Left ventricle myocardium superior (tissue), 1 donor: ENCODE measurements around the gene CWC27. TPM values are rescaled to one million over a fixed set of nuclear protein-coding genes. Genes with fewer than 3 reads are reported as not detected.
"Not testable (repeated sequence)": the region's sequence is repeated elsewhere in the genome, so short reads cannot be mapped to it uniquely, and the experiment has no call there.

ENCODE experiments used
- ATAC-seq: fragments of 200-7000 bp; cut with Tn5 transposase; one replicate; pipeline ENCODE4 v1.9.1; 2020; ENCODE audit warnings: mild to moderate bottlenecking, moderate library complexity
- DNase-seq: peaks from one replicate; pipeline ENCODE4 v3.0.0-alpha.2; 2020
- intact Hi-C: fragments of 100-400 bp; cut with micrococcal nuclease; formaldehyde crosslinking; loops from one replicate; pipeline ENCODE4 v1.11.0; 2022
- total RNA-seq: library from RNA; stranded (reverse); fragmentation: NEBNext Ultra II Directional; extraction: Animal tissue kit (Norgen Biotek cat#: 25700); gene quantifications from one replicate; pipeline ENCODE4 v1.2.1, GENCODE V29; 2021
- donor health status: DM: no; HTN: yes; CAD: no; lungs with severe emphysema.

The CWC27 gene
- total RNA-seq, 1 donor from 2014 or later = 27.9 TPM

DNA sequence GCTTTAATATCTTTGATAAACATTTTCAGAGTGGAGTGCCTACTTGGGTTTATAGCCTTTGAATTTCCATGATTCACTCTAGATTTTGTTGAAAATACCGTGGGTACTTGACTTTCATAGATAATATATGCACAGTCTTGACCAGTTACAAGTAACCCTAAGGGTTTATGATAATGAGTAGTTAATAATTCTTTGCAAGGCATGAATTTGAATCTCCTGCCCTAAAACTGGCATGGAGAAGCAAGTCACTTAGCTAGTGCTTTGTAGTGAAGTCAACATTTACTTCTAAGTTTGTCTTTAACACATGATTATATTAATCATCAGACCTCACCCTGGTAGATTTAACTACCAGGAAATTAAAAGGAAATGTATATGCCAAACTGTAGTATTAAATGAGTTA, 115.8 kb downstream of the CWC27 start:
- intact Hi-C loops = no loop called here
- ATAC-seq = no peak

DNA sequence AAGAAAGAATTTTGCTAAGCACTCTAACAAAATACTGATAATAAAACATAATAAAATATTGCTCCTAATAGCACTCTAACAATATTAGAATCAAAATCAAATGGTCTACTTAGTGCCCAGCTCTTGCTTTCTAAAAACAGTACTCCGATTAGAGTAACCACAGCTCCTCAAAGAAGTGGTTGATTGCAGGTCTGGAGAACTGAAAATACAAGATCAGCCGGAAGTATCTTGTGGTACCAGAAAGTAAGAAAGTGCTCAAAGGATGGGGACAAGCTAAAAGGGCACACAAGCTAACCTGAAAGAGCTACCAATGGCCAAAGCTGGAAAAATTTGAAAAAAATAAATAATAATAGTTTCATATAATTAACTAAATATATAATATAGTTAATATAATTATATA, 119.2 kb downstream of the CWC27 start:
- no peak for ATAC-seq
- DNase-seq = no peak
- intact Hi-C loops = no loop called here

More for the DNA sequence above, 115.8 kb downstream of the CWC27 start:
- DNase-seq = no peak

DNA sequence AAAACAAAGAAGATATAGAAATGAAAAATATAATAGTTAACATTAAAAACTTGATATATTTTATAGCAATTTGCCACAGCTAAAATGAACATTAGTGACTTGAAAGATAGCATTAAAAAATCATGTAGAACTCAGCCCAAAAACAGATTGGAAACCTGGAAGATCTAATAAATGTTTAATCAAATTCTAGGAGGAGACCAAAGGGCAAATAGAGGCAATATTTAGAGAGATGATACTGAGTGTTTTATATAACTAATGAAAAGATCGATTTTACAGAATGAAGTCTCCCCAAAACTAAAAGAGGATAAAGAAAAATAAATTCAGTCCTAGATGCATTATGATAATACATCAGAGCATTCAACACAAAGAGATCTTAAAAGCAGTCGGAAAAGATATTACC, 127.0 kb downstream of the CWC27 start:
- intact Hi-C loops = no loop called here
- DNase-seq (no peak), ATAC-seq (no peak)

DNA sequence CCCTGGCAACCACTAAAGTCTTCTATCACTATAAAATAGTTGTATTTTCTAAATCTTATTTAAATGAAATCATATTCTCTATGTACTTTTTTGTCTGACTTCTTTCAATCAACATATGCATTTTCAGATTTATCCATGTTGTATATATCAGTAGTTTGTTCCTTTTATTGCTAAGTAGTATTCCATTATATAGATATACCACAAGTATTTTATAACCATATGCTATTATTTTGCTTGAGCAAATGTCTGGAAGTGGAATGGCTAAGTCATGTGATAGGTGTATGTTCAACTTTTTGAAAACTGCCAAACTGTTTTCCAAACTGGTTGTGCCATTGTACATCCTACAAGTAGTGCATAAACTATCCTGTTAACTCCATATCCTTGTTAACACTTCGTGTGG, 131.1 kb downstream of the CWC27 start:
- no peak for ATAC-seq
- no peak for DNase-seq
- intact Hi-C loops = no loop called here

DNA sequence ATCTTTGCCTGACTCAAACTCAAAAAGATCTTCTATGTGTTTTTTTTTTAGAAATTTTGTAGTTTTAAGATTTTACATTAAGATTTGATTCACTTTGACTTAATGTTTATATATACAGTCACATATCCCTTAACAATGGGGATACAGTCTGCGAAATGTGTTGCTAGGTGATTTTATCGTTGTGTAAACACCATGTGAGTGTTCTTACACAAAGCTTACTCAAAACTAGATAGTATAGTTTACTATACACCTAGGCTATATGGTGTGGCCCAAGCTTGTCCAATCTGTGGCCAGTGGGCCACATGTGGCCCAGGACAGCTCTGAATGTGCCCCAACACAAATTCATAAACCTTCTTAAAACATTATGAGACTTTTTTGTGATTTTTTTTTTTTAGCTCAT, 131.9 kb downstream of the CWC27 start:
- DNase-seq (no peak), ATAC-seq (no peak)
- intact Hi-C loops = no loop called here

DNA sequence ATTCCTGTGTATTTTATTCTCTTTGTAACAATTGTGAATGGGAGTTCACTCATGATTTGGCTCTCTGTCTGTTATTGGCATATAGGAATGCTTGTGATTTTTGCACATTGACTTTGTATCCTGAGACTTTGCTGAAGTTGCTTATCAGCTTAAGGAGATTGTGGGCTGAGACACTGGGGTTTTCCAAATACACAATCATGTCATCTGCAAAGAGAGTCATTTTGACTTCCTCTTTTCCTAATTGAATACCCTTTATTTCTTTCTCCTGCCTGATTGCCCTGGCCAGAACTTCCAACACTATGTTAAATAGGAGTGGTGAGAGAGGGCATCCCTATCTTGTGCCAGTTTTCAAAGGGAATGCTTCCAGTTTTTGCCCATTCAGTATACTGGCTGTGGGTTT, 138.7 kb downstream of the CWC27 start:
- ATAC-seq, intact Hi-C loops: not testable (repeated sequence)

DNA sequence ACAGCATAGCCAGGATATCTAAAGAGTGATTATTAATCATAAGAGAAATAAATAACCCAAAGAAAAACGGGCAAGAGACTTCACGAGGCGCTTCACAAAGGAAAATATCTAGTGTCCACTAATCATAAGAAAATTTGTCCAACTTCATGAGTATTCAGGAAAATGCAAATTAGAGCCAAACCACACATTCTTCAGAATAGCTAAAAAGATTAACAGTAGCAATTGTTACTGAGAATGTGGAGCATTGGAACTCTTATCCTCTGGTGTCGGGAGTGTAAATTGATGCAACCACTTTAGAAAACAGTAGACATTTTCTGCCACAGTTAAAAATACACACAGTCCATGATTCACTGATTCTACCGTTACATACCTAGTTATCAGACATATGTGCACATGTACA, 145.7 kb downstream of the CWC27 start:
- no peak for ATAC-seq
- intact Hi-C loops = no loop called here
- DNase-seq = no peak

More for the DNA sequence above, 138.7 kb downstream of the CWC27 start:
- not testable (repeated sequence) for DNase-seq

DNA sequence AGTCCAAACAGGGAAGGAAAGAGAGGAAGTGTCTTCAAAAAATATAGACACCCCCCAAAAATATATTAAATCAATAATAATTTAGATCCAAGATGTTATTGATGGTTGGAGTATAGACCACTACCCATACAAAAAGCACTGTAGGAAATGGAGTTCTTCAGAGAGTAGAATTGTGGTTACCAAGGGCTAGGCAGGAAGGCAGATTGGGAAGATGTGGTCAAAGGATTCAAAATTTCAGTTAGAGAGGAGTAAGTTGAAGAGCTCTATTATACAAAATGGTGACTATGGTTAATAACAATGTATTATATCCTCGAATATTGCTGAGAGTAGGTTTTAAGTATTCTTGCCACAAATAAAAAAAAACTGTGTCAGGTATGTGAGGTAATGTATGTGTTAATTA, 149.4 kb downstream of the CWC27 start:
- intact Hi-C loops = no loop called here
- ATAC-seq (no peak), DNase-seq (no peak)

DNA sequence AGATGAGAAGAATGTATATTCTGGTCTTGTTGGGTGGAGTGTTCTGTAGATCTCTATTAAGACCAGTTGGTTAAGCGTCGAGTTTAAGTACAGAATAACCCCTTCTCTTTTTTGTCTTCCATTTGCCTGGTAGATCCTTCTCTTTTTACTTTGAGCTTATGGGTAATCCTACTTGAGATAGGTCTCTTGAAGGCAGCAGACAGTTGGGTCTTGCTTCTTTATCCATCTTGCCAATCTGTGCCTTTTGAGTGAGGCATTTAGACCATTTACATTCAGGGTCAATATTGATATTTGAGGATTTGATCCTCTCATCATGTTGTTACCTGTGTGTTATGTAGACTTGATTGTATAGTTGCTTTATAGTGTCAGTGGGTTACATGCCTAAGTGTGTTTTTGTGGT, 152.7 kb downstream of the CWC27 start:
- DNase-seq (no peak), ATAC-seq (no peak)
- intact Hi-C loops = no loop called here

DNA sequence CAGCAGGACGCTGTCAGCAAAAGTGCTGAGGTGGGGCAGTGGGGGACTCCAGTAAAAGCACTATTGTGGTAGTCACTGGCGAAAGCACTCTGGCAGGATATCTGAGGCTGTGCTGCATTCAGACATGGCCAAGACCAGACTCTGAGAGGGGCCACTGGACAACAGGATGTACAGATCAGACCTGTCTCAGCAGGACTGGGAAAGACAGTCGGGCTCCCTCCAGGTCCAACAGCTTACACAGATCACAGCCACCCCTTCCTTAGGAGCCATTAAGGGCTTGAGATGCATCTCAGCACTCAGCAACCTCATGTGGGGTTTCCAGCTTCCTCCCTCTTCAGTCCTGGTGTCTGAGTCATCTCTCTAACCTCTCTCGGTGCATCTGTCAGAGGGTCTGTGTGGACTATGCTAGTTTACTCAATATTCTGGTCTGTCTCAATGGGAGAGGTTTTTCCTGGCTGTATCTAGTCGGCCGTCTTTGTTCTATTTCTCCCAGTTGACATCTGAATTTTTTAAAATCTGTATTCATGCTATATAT, 154.5 kb downstream of the CWC27 start:
- intact Hi-C loops = no loop called here
- ATAC-seq (no peak), DNase-seq (no peak)

DNA sequence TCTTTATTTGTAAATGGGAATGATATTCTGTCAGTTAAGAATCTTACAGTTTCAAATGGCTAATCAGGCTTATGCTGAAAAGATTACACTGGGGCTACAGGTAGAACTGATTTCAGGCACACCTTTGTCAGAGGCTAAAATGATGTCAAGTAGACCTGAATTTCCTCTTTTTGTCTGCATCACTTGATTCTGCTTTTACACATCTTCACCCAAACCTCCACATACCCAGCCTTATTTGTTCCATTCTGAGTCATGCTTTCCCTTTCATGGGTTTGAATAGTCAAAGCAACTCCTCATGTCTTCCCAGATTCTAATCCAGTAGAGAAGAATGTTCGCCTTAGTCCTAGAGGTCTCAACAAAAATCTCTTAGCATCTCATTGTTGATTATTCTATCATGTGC, 156.4 kb downstream of the CWC27 start:
- ATAC-seq (no peak), DNase-seq (no peak)
- intact Hi-C loops = no loop called here

DNA sequence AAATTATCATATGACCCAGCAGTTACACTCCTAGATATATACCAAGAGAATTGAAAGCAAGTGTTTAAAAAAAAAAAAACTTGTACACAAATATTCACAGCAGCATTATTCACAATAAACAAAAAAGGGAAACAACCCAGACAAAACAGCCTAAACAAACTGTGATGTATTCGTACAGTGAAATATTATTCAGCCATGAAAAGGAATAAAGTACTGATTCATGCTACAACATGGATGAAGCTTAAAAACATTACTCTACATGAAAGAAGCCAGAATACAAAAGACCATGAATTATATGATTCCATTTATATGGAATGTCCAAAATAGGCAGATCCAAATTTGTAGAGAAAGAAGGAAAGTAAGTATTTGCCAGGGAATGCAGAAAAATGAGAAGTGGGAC, 161.1 kb downstream of the CWC27 start:
- intact Hi-C loops = no loop called here
- ATAC-seq (no peak), DNase-seq (no peak)

DNA sequence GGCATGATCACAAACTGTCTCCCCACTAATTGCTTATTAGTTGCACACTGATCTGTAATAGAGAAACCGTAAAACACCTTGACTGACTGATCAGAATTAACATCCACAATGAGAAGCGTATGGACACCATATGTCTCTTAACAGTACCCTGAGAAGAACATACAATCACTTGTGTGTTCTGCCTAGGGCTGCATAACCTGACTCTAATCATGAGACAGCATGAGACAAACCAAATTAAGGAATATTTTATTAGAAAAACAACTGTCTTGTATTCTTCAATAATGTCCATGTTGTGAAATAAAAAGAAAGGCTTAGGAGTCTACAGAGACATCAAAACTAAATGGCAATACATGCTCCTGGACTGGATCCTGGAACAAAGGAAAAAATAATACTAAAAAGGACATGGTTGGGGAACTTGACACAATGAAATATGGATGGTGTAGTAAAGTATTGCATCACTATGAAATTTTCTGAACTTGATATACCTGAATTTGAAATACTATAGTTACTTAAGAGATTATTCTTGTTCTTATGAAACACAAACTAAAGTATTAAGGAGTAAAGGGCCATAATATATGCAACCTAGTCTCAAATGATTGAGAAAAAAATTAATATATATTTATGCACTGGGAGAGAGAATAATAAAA, 162.1 kb downstream of the CWC27 start:
- DNase-seq = no peak
- intact Hi-C loops = no loop called here
- ATAC-seq = no peak

DNA sequence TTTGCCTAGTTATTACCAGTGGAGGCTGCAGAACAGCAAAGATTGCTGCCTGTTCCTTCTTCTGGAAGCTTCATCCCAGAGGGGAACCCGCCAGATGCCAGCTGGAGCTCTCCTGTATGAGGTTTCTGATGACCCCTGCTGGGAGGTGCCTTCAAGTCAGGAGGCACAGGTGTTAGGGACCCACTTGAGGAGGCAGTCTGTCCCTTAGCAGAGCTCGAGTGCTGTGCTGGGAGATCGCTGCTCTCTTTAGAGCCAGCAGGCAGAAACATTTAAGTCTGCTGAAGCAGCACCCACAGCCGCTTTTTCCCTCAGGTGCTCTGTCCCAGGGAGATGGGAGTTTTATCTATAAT, 170.7 kb downstream of the CWC27 start:
- DNase-seq, intact Hi-C loops, ATAC-seq: not testable (repeated sequence)

DNA sequence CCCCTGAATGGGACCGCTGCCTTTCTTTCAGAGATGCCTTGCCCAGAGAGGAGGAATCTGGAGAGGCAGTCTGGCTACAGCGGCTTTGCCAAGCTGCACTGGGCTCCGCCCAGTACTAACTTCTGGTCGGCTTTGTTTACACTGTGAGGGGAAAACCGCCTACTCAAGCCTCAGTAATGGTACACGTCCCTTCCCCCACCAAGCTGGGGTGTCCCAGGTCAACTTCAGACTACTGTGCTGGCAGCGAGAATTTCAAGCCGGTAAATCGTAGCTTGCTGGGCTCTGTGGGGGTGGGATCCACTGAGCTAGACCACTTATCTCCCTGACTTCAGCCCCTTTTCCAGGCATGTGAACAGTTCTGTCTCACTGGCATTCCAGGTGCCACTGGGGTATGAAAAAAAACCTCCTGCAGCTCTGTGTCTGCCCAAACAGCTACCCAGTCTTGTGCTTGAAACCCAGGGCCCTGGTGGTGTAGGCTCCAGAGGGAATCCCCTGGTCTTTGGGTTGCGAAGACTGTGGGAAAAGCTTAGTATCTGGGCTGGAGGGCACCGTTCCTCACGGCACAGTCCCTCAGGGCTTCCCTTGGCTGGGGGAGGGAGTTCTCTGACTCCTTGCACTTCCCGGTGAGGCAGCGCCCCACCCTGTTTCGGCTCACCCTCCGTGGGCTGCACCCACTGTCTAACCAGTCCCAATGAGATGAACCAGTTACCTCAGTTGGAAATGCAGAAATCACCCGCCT, 171.2 kb downstream of the CWC27 start:
- intact Hi-C loops = no loop called here
- ATAC-seq = peak; percentile 30
- peak; percentile 23 for DNase-seq

DNA sequence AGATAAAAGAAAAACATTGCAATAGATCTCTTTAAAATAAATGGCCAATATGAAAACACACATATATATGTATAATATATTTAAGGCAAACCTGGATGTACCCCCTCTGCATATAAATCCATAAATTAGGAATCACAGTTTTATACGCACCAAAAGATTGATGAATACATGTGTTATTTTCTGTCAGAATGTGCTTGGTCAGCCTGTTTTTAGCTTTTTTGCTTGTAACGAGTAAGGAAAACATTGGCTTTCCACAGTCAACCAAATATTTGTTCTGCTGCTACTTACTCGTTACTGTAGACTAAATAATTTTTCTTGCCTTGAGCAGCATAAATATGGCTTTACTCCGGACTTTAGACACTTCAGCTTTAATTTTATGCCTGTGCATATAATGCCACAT, 173.7 kb downstream of the CWC27 start:
- no peak for ATAC-seq
- intact Hi-C loops = no loop called here
- DNase-seq = no peak

DNA sequence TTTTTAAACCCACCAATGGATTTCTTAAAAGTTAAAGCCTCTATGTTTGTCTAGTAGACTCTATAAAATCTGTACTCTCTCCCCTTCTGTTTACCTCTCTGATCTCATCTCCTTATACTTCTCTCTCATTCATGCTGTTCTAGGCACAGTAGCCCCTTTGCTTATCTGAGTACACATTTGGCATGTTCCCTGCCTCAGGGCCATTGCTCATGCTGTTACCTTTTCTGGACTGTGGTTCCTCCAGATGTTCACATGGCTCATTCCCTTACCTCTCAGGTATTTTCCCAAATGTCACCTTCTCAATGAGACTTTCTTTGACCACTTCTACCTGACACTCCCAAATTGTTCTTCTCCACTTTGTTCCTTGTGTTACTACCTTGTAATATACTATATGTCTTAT, 176.1 kb downstream of the CWC27 start:
- ATAC-seq (no peak), DNase-seq (no peak)
- intact Hi-C loops = no loop called here

DNA sequence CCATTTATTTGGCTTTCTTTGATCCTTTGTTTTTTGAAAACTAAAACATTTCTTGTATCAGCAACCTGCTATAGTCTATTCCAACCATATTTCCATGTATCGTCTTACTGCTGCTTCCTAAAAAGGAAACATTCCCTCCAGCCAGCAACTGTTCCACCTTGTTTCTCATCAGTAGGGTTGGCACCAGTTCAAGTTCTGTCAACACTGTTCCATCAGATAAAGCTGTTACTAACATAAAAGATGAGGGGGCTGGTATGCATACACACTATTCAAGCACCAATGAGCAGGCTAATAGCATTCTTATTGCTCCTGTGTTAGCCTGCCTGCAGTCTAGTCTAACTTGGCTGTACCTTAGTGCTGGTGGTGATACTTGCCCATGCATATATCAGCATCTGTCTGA, 178.3 kb downstream of the CWC27 start:
- intact Hi-C loops = no loop called here

DNA sequence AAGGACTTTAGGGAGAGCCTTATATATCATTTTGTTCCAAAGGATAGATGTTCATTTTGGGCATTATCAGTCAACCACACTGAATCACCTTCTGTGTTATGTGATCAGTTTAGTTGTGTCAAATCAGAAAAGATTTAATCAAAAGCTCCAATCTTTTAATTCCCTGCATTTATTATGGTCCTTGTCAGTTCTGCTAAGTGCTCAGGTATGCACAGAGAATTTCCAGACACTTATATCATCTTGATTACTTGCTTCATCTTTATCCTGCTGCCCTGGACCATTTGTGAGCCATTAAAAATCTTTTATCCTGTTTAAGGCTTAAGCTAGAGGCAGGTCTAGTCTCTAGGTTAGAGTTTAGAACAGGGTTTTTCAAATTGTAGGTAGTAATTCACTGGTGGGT, 179.1 kb downstream of the CWC27 start:
- intact Hi-C loops = no loop called here
- ATAC-seq (no peak), DNase-seq (no peak)

More for the DNA sequence above, 178.3 kb downstream of the CWC27 start:
- DNase-seq (no peak), ATAC-seq (peak; percentile 31)

DNA sequence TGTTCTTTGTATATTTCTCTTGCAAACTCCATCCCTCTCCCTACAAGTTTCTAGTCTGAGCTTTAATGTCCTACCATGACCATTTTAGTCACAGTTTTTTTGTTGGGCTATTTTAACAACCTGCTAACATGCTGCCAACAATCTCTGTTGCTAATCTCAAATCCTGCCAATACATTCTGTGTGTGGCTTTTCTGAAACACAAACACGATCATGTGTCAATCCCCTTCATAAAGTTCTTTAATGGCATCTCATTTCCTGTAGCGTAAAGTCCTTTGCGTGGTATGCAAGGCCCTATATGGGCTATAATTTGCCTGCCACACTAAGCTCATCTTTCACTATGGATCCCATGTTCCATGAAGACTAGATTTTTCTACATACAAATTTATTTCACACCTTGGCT, 180.6 kb downstream of the CWC27 start:
- ATAC-seq (no peak), DNase-seq (no peak)

More for the DNA sequence above, 180.6 kb downstream of the CWC27 start:
- intact Hi-C loops = no loop called here
